Neural cell (in vitro differentiated cells): Measurements from ENCODE around the gene BTBD7.

Experiments
- CTCF ChIP-seq: fragments of 450-650 bp; IDR thresholded peaks from 2 replicates; pipeline ENCODE4 v1.5.1; 2014; ENCODE audit warnings: antibody characterized with exemption, mild to moderate bottlenecking, moderate library complexity; ENCODE audit not compliant: poor library complexity, severe bottlenecking
- EZH2 ChIP-seq: fragments of 200-600, 300-800 bp; shearing (Covaris generic), sonication (generic); IDR thresholded peaks from 2 replicates; pipeline ENCODE4 v1.6.1; 2014; ENCODE audit warnings: antibody characterized with exemption, low read length, borderline replicate concordance, mild to moderate bottlenecking; ENCODE audit not compliant: insufficient read depth, poor library complexity, severe bottlenecking
- POLR2AphosphoS5 ChIP-seq: IDR thresholded peaks from 2 replicates; pipeline ENCODE4 v1.6.1; 2012

- no peak for TF ChIP-seq EZH2
- no peak for TF ChIP-seq POLR2AphosphoS5
- TF ChIP-seq CTCF: no peak
Measured at GRCh38 chr14:93263416-93263815, 69.4 kb downstream of the BTBD7 start.
